ENCODE data around the gene FGR. TPM values are rescaled to one million over a fixed set of nuclear protein-coding genes. Genes with fewer than 3 reads are reported as not detected.
A peak's percentile ranks its signal among the peaks of the same experiment; 100 is the strongest.

Gene FGR
- total RNA-seq, 1 donor from 2014 or later = not detected

DNA sequence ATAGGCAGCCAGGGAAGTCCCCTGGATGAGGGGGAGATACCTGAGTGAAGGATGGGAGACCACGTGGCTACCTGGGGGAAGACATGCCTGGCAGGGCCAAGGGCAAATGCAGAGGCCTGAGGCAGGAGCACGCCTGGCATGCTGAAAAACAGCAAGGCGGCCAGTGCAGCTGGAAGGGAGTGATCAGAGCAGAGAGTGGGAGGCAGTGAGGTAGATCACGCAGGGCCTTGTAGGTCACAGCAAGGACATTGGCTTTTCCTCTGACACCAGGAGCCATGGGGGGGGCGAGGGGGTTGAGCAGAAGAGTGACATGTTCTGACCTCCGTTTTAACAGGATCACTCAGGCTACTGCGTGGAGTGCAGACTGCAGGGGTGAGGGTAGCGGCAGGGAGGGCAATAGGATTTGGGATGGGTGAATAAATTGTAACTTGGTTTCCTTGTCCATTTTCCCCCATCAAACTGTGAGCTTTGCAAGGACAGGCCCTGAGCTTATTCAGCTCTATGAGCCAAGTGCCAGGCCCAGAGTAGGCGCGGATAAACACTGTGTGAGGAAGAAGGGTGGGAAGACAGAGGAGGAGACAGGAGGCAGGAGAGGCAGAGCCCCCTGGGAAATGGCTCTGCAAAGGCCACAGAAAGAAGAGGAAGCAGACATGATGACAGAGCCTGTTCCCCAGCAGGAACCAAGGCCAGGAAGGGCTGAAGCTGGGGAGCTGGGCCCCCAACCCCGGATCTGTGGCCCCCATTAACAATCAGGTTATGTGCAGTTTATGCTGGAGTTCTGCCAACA is 20.4 kb upstream of the FGR start:
- H3K4me2 ChIP-seq (ENCODE audit: low read length) = no peak overlapping the region
- H3K27me3 Mint-ChIP-seq (ENCODE audit: low read depth, unreplicated experiment) = no peaks in the 10 kb centered on the region
- H3K4me3 Mint-ChIP-seq (ENCODE audit: unreplicated experiment) = no peak overlapping the region
- no peaks in the 10 kb centered on the region for H3K79me2 ChIP-seq (ENCODE audit: insufficient read depth, low read length)
- H3K4me3 ChIP-seq (ENCODE audit: insufficient read depth, low read depth, low read length) = no peak overlapping the region
- H3K4me1 Mint-ChIP-seq (ENCODE audit: low read depth, unreplicated experiment) = peaks cover 20% of the 10 kb centered on the region
- no peaks in the 10 kb centered on the region for H3K36me3 ChIP-seq (ENCODE audit: insufficient read depth, low read length)
- H3K27ac ChIP-seq (ENCODE audit: low read depth, low read length) = no peak overlapping the region
- no peak for FAIRE-seq
- H2AFZ ChIP-seq (ENCODE audit: low read depth, low read length) = no peak overlapping the region
- no peak for TF ChIP-seq EZH2 (IDR thresholded peaks at IDR 0.05; ENCODE audit: insufficient read depth, low read length)
- TF ChIP-seq, protein P1, sequence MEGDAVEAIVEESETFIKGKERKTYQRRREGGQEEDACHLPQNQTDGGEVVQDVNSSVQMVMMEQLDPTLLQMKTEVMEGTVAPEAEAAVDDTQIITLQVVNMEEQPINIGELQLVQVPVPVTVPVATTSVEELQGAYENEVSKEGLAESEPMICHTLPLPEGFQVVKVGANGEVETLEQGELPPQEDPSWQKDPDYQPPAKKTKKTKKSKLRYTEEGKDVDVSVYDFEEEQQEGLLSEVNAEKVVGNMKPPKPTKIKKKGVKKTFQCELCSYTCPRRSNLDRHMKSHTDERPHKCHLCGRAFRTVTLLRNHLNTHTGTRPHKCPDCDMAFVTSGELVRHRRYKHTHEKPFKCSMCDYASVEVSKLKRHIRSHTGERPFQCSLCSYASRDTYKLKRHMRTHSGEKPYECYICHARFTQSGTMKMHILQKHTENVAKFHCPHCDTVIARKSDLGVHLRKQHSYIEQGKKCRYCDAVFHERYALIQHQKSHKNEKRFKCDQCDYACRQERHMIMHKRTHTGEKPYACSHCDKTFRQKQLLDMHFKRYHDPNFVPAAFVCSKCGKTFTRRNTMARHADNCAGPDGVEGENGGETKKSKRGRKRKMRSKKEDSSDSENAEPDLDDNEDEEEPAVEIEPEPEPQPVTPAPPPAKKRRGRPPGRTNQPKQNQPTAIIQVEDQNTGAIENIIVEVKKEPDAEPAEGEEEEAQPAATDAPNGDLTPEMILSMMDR (IDR thresholded peaks at IDR 0.05; ENCODE audit: insufficient read depth, low read depth, low read length) = no peak
- no peaks in the 10 kb centered on the region for H3K27me3 ChIP-seq (ENCODE audit: insufficient read depth, low read length)
- H4K20me1 ChIP-seq (ENCODE audit: insufficient read depth, low read length) = no peaks in the 10 kb centered on the region
- no peaks in the 10 kb centered on the region for H3K36me3 Mint-ChIP-seq (ENCODE audit: low read depth, unreplicated experiment)
- H3K4me1 ChIP-seq (ENCODE audit: insufficient read depth, low read length) = peaks cover 36% of the 10 kb centered on the region
- H3K9ac ChIP-seq (ENCODE audit: low read length) = no peak overlapping the region
- DNase-seq (ENCODE audit: low read depth) = no peak
- H3K27ac Mint-ChIP-seq (ENCODE audit: unreplicated experiment) = peak overlapping the region; percentile 12
- no peaks in the 10 kb centered on the region for H3K9me3 Mint-ChIP-seq (ENCODE audit: unreplicated experiment)
- H3K9me3 ChIP-seq (ENCODE audit: insufficient read depth, low read depth, low read length) = no peaks in the 10 kb centered on the region

DNA sequence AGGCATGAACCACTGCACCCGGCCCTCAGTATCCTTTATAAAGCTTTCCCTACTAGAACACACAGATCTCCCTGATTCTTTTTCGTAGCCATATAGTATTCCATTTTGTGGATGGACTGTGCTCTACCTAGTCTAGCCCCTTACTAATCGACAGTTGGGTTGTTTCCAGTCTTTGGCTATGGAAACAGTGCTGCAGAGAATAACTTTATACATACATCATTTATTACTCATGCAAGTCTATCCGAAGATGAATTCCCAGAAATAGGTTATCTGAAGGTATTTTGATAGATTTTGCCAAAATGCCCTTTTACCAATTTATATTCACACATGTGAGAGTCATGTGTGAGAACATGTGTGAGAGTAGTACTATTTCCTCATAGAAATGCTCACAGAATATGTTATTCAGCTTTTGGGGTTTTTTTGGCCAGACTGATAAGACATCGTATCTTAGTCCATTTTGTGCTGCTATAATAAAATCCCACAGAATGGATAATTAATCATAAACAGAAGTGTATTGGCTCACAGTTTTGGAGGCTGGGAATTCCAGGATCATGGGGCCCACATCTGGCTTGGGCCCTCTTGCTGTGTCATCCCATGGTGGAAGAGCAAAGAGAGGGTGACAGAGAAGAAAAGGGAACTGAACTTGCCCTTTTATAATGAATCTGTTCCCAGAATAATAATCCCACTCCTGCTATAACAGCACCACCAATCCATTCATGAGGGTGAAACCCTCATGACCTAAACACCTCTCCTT is 17.3 kb upstream of the FGR start:
- Histone ChIP-seq H3K79me2 (ENCODE audit: insufficient read depth, low read length) (no peaks in the 10 kb centered on the region), H3K9me3 (ENCODE audit: insufficient read depth, low read depth, low read length) (no peaks in the 10 kb centered on the region), H4K20me1 (ENCODE audit: insufficient read depth, low read length) (no peaks in the 10 kb centered on the region), H3K36me3 (ENCODE audit: insufficient read depth, low read length) (no peaks in the 10 kb centered on the region), H3K9ac (ENCODE audit: low read length) (no peak overlapping the region), H3K27me3 (ENCODE audit: insufficient read depth, low read length) (no peaks in the 10 kb centered on the region), H3K4me3 (ENCODE audit: insufficient read depth, low read depth, low read length) (no peak overlapping the region), H2AFZ (ENCODE audit: low read depth, low read length) (no peak overlapping the region), H3K27ac (ENCODE audit: low read depth, low read length) (no peak overlapping the region), H3K4me2 (ENCODE audit: low read length) (no peak overlapping the region), H3K4me1 (ENCODE audit: insufficient read depth, low read length) (peaks cover 20% of the 10 kb centered on the region)
- Mint-ChIP-seq H3K4me1 (ENCODE audit: low read depth, unreplicated experiment) (peaks cover 14% of the 10 kb centered on the region), H3K4me3 (ENCODE audit: unreplicated experiment) (peak overlapping the region; percentile 54), H3K9me3 (ENCODE audit: unreplicated experiment) (no peaks in the 10 kb centered on the region), H3K27ac (ENCODE audit: unreplicated experiment) (no peak overlapping the region), H3K36me3 (ENCODE audit: low read depth, unreplicated experiment) (no peaks in the 10 kb centered on the region), H3K27me3 (ENCODE audit: low read depth, unreplicated experiment) (peaks cover 3% of the 10 kb centered on the region)
- FAIRE-seq = no peak
- no peak for TF ChIP-seq EZH2 (IDR thresholded peaks at IDR 0.05; ENCODE audit: insufficient read depth, low read length)
- TF ChIP-seq, protein P1 (IDR thresholded peaks at IDR 0.05; ENCODE audit: insufficient read depth, low read depth, low read length) = no peak
- no peak for DNase-seq (ENCODE audit: low read depth)

Data from astrocyte (in vitro differentiated cells and primary cell).